Measurements from ENCODE around the gene CCDC124. TPM values are rescaled to one million over a fixed set of nuclear protein-coding genes. Genes with fewer than 3 reads are reported as not detected.

CCDC124 gene
- total and polyA plus RNA-seq, 2 experiments from 2014 or later = 19.4 to 97.7 TPM

DNA sequence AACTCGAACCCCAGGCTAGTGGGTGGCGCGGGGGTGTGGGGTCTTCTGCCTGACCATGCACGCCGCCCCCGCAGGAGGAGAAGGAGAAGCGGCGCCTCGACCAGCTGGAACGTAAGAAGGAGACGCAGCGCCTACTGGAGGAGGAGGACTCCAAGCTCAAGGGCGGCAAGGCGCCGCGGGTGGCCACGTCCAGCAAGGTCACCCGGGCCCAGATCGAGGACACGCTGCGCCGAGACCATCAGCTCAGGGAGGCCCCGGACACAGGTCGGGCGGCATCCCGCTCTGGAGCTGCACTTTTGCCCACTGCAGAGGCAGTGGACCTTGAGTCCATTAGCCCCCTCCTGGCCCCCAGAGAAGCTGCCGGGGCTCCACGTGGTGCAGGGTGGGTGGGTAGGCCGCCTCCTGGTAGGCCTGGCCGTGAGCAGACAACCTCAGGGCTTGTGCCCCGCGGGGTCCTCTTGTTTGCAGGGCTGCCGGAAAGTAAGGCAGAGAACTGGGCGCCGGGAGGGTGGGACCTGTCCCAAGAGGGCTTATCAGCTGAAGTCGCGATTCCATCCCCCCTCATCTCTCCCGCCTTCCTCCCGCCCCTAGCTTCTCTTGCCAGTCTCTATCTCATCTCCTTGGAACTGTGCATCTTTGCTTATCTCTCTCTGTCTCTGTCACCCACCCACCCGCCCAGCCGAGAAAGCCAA, 9.9 kb downstream of the CCDC124 start:
- Histone ChIP-seq H3K27me3 (no peaks in the 10 kb centered on the region), H3K4me2 (no peak overlapping the region), H2AFZ (no peak overlapping the region), H3K9me3 (ENCODE audit: low read depth) (no peaks in the 10 kb centered on the region), H3K4me1 (ENCODE audit: insufficient read depth) (peaks cover 4% of the 10 kb centered on the region), H3K4me3 (no peak overlapping the region), H3K36me3 (replicated peaks; ENCODE audit: insufficient read depth, low read depth) (no peaks in the 10 kb centered on the region), H3K9me2 (replicated peaks; ENCODE audit: insufficient read depth) (no peaks in the 10 kb centered on the region), H4K20me1 (ENCODE audit: insufficient read depth, poor library complexity, severe bottlenecking) (no peaks in the 10 kb centered on the region), H3K27ac (no peak overlapping the region), H3K79me2 (no peaks in the 10 kb centered on the region)
- no peak for DNase-seq (ENCODE audit: low spot score)
- TF ChIP-seq EZH2 (IDR thresholded peaks at IDR 0.05; ENCODE audit: borderline replicate concordance) (no peak), EZH2phosphoT487 (IDR thresholded peaks at IDR 0.05; ENCODE audit: low read depth, severe bottlenecking, unreplicated experiment) (no peak)
- TF ChIP-seq, protein P1, sequence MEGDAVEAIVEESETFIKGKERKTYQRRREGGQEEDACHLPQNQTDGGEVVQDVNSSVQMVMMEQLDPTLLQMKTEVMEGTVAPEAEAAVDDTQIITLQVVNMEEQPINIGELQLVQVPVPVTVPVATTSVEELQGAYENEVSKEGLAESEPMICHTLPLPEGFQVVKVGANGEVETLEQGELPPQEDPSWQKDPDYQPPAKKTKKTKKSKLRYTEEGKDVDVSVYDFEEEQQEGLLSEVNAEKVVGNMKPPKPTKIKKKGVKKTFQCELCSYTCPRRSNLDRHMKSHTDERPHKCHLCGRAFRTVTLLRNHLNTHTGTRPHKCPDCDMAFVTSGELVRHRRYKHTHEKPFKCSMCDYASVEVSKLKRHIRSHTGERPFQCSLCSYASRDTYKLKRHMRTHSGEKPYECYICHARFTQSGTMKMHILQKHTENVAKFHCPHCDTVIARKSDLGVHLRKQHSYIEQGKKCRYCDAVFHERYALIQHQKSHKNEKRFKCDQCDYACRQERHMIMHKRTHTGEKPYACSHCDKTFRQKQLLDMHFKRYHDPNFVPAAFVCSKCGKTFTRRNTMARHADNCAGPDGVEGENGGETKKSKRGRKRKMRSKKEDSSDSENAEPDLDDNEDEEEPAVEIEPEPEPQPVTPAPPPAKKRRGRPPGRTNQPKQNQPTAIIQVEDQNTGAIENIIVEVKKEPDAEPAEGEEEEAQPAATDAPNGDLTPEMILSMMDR (IDR thresholded peaks at IDR 0.05; ENCODE audit: poor library complexity) = no peak
- WGBS (ENCODE audit: low lambda C conversion rate, missing lambda C conversion rate) = 89% methylated on average over 26 of the region's 41 CpGs

DNA sequence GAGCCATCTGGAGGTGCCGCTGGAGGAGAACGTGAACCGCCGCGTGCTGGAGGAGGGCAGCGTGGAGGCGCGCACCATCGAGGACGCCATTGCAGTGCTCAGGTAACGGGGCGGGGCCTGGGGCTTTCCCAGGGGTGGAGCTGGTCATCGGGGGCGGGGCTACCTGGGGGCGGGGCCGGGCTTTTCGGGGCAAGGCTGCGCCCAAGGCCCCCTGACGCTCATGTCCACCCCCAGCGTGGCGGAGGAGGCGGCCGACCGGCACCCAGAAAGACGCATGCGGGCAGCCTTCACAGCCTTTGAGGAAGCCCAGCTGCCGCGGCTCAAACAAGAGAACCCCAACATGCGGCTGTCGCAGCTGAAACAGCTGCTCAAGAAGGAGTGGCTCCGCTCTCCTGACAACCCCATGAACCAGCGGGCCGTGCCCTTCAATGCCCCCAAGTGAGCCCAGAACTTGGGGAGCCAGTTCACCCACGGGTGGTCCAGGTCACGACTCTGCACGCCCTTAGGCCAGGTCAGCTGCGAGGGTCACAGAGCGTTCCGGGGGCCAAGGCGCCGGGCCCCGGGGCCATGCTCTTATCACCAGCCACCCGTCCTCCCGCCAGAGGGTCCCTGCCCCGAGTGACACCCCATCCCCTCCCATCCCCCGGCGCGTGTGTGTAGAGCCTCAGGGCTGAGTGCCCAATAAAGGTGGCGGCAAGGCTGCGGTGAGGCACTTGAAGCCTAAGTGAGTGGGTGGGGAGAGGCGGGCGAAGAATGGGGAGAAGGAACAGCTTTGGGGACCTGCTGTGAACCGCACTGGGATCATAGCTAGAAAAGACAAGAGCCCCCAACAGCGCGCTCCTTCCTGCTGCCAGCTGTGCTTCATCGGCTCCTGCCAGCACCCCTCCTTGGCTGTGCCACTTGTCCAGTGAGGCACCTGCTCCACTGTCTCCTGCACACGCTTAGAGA, 10.7 kb downstream of the CCDC124 start:
- Histone ChIP-seq H3K36me3 (replicated peaks; ENCODE audit: insufficient read depth, low read depth) (no peaks in the 10 kb centered on the region), H3K4me3 (no peak overlapping the region), H3K9me3 (ENCODE audit: low read depth) (no peaks in the 10 kb centered on the region), H4K20me1 (ENCODE audit: insufficient read depth, poor library complexity, severe bottlenecking) (no peaks in the 10 kb centered on the region), H3K27ac (no peak overlapping the region), H2AFZ (no peak overlapping the region), H3K4me1 (ENCODE audit: insufficient read depth) (peaks cover 5% of the 10 kb centered on the region), H3K4me2 (no peak overlapping the region), H3K27me3 (no peaks in the 10 kb centered on the region), H3K9me2 (replicated peaks; ENCODE audit: insufficient read depth) (no peaks in the 10 kb centered on the region), H3K79me2 (no peaks in the 10 kb centered on the region)
- WGBS (ENCODE audit: low lambda C conversion rate, missing lambda C conversion rate) = 93% methylated on average over 41 of the region's 57 CpGs
- no peak for DNase-seq (ENCODE audit: low spot score)
- TF ChIP-seq EZH2 (IDR thresholded peaks at IDR 0.05; ENCODE audit: borderline replicate concordance) (no peak), EZH2phosphoT487 (IDR thresholded peaks at IDR 0.05; ENCODE audit: low read depth, severe bottlenecking, unreplicated experiment) (no peak)
- TF ChIP-seq, protein P1 (IDR thresholded peaks at IDR 0.05; ENCODE audit: poor library complexity) = no peak

DNA sequence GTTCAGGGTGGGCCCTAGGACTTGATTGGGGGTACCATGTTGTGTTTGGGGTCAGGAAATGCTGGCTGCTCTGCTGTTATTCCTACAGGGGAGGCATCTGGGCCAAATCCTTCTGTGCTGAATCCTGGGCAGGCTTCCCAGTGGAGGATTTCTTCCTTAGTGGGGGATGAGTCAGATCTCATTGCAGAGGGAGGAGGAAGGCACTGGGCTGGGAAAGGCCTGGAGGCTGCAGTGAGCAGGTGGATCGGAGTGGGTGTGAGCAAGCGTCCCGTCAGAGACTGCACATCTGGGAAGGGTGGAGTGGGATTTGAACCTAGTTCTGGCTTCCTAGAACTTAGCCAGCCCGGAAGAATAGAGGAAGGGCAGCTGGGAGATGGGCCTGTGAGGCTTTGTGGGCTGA, 11.5 kb downstream of the CCDC124 start:
- WGBS (ENCODE audit: low lambda C conversion rate, missing lambda C conversion rate) = 89% methylated on average over 4 of the region's 4 CpGs
- TF ChIP-seq, protein P1 (IDR thresholded peaks at IDR 0.05; ENCODE audit: poor library complexity) = no peak
- no peak for TF ChIP-seq EZH2 (IDR thresholded peaks at IDR 0.05; ENCODE audit: borderline replicate concordance)

More for the DNA sequence above, 11.5 kb downstream of the CCDC124 start:
- Histone ChIP-seq H4K20me1 (ENCODE audit: insufficient read depth, poor library complexity, severe bottlenecking) (no peaks in the 10 kb centered on the region), H3K36me3 (replicated peaks; ENCODE audit: insufficient read depth, low read depth) (no peaks in the 10 kb centered on the region), H3K9me3 (ENCODE audit: low read depth) (no peaks in the 10 kb centered on the region), H3K27ac (no peak overlapping the region), H3K27me3 (peaks cover 7% of the 10 kb centered on the region), H3K79me2 (no peaks in the 10 kb centered on the region), H2AFZ (no peak overlapping the region), H3K4me2 (no peak overlapping the region), H3K4me3 (no peak overlapping the region), H3K9me2 (replicated peaks; ENCODE audit: insufficient read depth) (no peaks in the 10 kb centered on the region), H3K4me1 (ENCODE audit: insufficient read depth) (peaks cover 12% of the 10 kb centered on the region)
- DNase-seq (ENCODE audit: low spot score) = no peak
